HCT116 (cell line): ENCODE measurements around the gene POLR2C. TPM values are rescaled to one million over a fixed set of nuclear protein-coding genes. Genes with fewer than 3 reads are reported as not detected.

Experiments
- ATAC-seq: fragments of 200-7000 bp; cut with Tn5 transposase; 2 replicates; pipeline ENCODE4 v1.9.1; 2020; ENCODE audit warnings: mild to moderate bottlenecking, moderate library complexity
- BruUV-seq: library from RNA; stranded (reverse); fragments of 400-500 nt; replicated peaks from 2 replicates; lab custom pipeline; 2021; lab: Mats Ljungman, UMichigan
- CTCF ChIA-PET: fragments of 300-600 bp; sonication (Branson Sonifier 250); formaldehyde crosslinking; loops from one replicate; lab custom pipeline; 2021; ENCODE audit warnings: antibody characterized with exemption; lab: Charles Lee
- POLR2A ChIA-PET: fragments of 300-600, 350-600 bp; sonication (Branson Sonifier 250); formaldehyde crosslinking; loops from one replicate; lab custom pipeline; 2021; ENCODE audit warnings: antibody characterized with exemption; lab: Charles Lee
- RAD21 ChIA-PET, 2 experiments: fragments of 300-600 bp; sonication (Branson Sonifier 250); formaldehyde crosslinking; loops; one replicate each; lab custom pipeline; 2023; ENCODE audit warnings: low total read pairs in 2 of 2; ENCODE audit not compliant: uncharacterized antibody in 2 of 2, unreplicated experiment in 2 of 2, low non-redundant PET in 1 of 2; lab: Charles Lee
- DNase-seq: peaks from one replicate; pipeline ENCODE4 v3.0.0-alpha.2; 2010; ENCODE audit warnings: low read depth, low spot score
- H2AFZ ChIP-seq: fragments of 200-600 bp; shearing (Covaris generic), sonication (generic); 2 replicates; pipeline ENCODE4 v1.6.1; 2017; ENCODE audit warnings: low read depth, mixed run types, mixed read lengths, antibody characterized with exemption, low read length; ENCODE audit not compliant: poor library complexity, severe bottlenecking
- H3K27ac ChIP-seq: 2 replicates; pipeline ENCODE4 v1.5.1; 2012; ENCODE audit warnings: low read depth, low read length
- H3K27me3 ChIP-seq: fragments of 200-600 bp; sonication (generic); 2 replicates; pipeline ENCODE4 v1.6.1; 2016; ENCODE audit warnings: mixed run types, low read length, mixed read lengths; ENCODE audit not compliant: insufficient read depth
- H3K36me3 ChIP-seq, 2 experiments: fragments of 200-500 bp in 1 of 2; fragments of 200-600 bp in 1 of 2; sonication (Bioruptor generic) in 1 of 2; sonication (generic) in 1 of 2; 2 replicates each; pipeline versions ENCODE4 v1.5.1 to v1.6.1; 2014 to 2016; ENCODE audit warnings: low read length in 2 of 2, inconsistent platforms in 1 of 2, mixed read lengths in 1 of 2, mixed run types in 1 of 2; ENCODE audit not compliant: insufficient read depth in 2 of 2, control insufficient read depth in 1 of 2
- H3K4me1 ChIP-seq, 2 experiments: fragments of 200-600 bp in 1 of 2; sonication (generic) in 1 of 2; 2 replicates each; pipeline versions ENCODE4 v1.5.1 to v1.6.1; 2012 to 2017; ENCODE audit warnings: low read length in 2 of 2, inconsistent platforms in 1 of 2, mild to moderate bottlenecking in 1 of 2, mixed read lengths in 1 of 2, mixed run types in 1 of 2, moderate library complexity in 1 of 2; ENCODE audit not compliant: insufficient read depth in 2 of 2, control insufficient read depth in 1 of 2
- H3K4me2 ChIP-seq: fragments of 200-600 bp; sonication (generic); 2 replicates; pipeline ENCODE4 v1.6.1; 2017; ENCODE audit warnings: mixed run types, low read length, mixed read lengths
- H3K4me3 ChIP-seq, 2 experiments: fragments of 200-600 bp in 1 of 2; sonication (generic) in 1 of 2; replicated peaks in 1 of 2; 2 replicates each; pipeline ENCODE4 v1.5.1; 2011 to 2016; ENCODE audit warnings: low read length in 2 of 2, control low read depth in 1 of 2, low read depth in 1 of 2, mild to moderate bottlenecking in 1 of 2, mixed read lengths in 1 of 2, mixed run types in 1 of 2
- H3K79me2 ChIP-seq: fragments of 200-600 bp; sonication (generic); 2 replicates; pipeline ENCODE4 v1.6.1; 2017; ENCODE audit warnings: mild to moderate bottlenecking, mixed run types, low read length, moderate library complexity, mixed read lengths; ENCODE audit not compliant: insufficient read depth
- H3K9ac ChIP-seq: fragments of 200-600 bp; sonication (generic); 2 replicates; pipeline ENCODE4 v1.6.1; 2016; ENCODE audit warnings: low read length, mixed read lengths
- H3K9me2 ChIP-seq: fragments of 200-600 bp; sonication (generic), shearing (Covaris generic); 2 replicates; pipeline ENCODE4 v1.6.1; 2017; ENCODE audit warnings: mixed run types, mild to moderate bottlenecking, moderate library complexity; ENCODE audit not compliant: insufficient read depth
- H3K9me3 ChIP-seq, 2 experiments: fragments of 200-500 bp in 1 of 2; fragments of 200-600 bp in 1 of 2; sonication (Bioruptor generic) in 1 of 2; sonication (generic) in 1 of 2; 2 replicates each; pipeline ENCODE4 v1.6.1; 2014 to 2017; ENCODE audit warnings: low read length in 2 of 2, mixed read lengths in 2 of 2, inconsistent platforms in 1 of 2, low read depth in 1 of 2, mild to moderate bottlenecking in 1 of 2, mixed run types in 1 of 2, moderate library complexity in 1 of 2; ENCODE audit not compliant: control insufficient read depth in 1 of 2, insufficient read depth in 1 of 2
- H4K20me1 ChIP-seq: fragments of 200-600 bp; sonication (generic), shearing (Covaris generic); 2 replicates; pipeline ENCODE4 v1.6.1; 2017; ENCODE audit warnings: mixed run types, mild to moderate bottlenecking, moderate library complexity; ENCODE audit not compliant: insufficient read depth
- ATF3 ChIP-seq: IDR thresholded peaks from 2 replicates; pipeline ENCODE4 v1.6.1; 2012
- CBX3 ChIP-seq: IDR thresholded peaks from 2 replicates; pipeline ENCODE4 v1.6.1; 2012; ENCODE audit warnings: low read depth
- CTCF ChIP-seq, 3 experiments: fragments of 200-600 bp in 1 of 3; sonication (generic) in 1 of 3; IDR thresholded peaks in 2 of 3; conservative IDR thresholded peaks in 1 of 3; 2 replicates each; pipeline ENCODE4 v1.5.1; 2012 to 2017; ENCODE audit warnings: low read depth in 2 of 3, low read length in 2 of 3, antibody characterized with exemption in 1 of 3, borderline replicate concordance in 1 of 3, control low read depth in 1 of 3, mild to moderate bottlenecking in 1 of 3, mixed read lengths in 1 of 3, mixed run types in 1 of 3, moderate library complexity in 1 of 3; ENCODE audit not compliant: insufficient read depth in 1 of 3
- EGR1 ChIP-seq: IDR thresholded peaks from 2 replicates; pipeline ENCODE4 v1.6.1; 2012; ENCODE audit warnings: low read depth
- EZH2phosphoT487 ChIP-seq: fragments of 200-600 bp; IDR thresholded peaks from 2 replicates; pipeline ENCODE4 v1.6.1; 2018; ENCODE audit warnings: antibody characterized with exemption, borderline replicate concordance
- SRF ChIP-seq: IDR thresholded peaks from 2 replicates; pipeline ENCODE4 v1.6.1; 2012; ENCODE audit warnings: low read depth
- YY1 ChIP-seq: IDR thresholded peaks from 2 replicates; pipeline ENCODE4 v1.6.1; 2011; ENCODE audit warnings: low read length, low read depth, moderate library complexity, mild to moderate bottlenecking; ENCODE audit not compliant: insufficient replicate concordance; ENCODE audit errors: extremely low read depth
- intact Hi-C: fragments of 100-400 bp; cut with micrococcal nuclease; formaldehyde crosslinking; loops from 2 replicates; pipeline ENCODE4 v1.10.0; 2022
- total RNA-seq: library from RNA; stranded (reverse); gene quantifications from one replicate; pipeline ENCODE4 v1.2.1, GENCODE V29; 2021; ENCODE audit not compliant: unreplicated experiment
- TF ChIP-seq, protein P1 (sequence below): IDR thresholded peaks from 2 replicates; pipeline ENCODE4 v1.6.1; 2012

The POLR2C gene
- total RNA-seq, 1 experiment from 2014 or later = 74.4 TPM

GRCh38 chr16:57427307-57427706 lies 35.2 kb upstream of the POLR2C start:
- POLR2A ChIA-PET = no interaction called here
- H3K4me3 ChIP-seq = no peak overlapping the region
- H2AFZ ChIP-seq = no peak overlapping the region
- no peak overlapping the region for H3K27ac ChIP-seq
- no peaks in the 10 kb centered on the region for H3K9me3 ChIP-seq
- no peaks in the 10 kb centered on the region for H3K9me2 ChIP-seq
- TF ChIP-seq EZH2phosphoT487 (no peak), CBX3 (no peak), CTCF (IDR thresholded peaks at IDR 0.05 in 2 of 3, conservative IDR thresholded peaks at IDR 0.05 in 1 of 3; ENCODE audit: borderline replicate concordance in 1 of 3, insufficient read depth in 1 of 3, low read depth in 2 of 3, low read length in 2 of 3) (no peak), EGR1 (no peak), ATF3 (no peak), YY1 (no peak), SRF (no peak)
- TF ChIP-seq, protein P1, sequence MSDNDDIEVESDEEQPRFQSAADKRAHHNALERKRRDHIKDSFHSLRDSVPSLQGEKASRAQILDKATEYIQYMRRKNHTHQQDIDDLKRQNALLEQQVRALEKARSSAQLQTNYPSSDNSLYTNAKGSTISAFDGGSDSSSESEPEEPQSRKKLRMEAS = no peak
- peaks cover 34 to 37% of the 10 kb centered on the region in 2 experiments for H3K36me3 ChIP-seq
- BruUV-seq = no TSS peak
- RAD21 ChIA-PET = no interaction called here
- no peak overlapping the region for H3K4me2 ChIP-seq
- H3K4me1 ChIP-seq = no peaks in the 10 kb centered on the region
- no peaks in the 10 kb centered on the region for H3K27me3 ChIP-seq
- H4K20me1 ChIP-seq = no peaks in the 10 kb centered on the region
- CTCF ChIA-PET = no interaction called here
- ATAC-seq (no peak), DNase-seq (no peak)
- no peak overlapping the region for H3K9ac ChIP-seq
- H3K79me2 ChIP-seq = no peaks in the 10 kb centered on the region
- intact Hi-C loops = no loop called here
